Renal cortical epithelial cell (primary cell): ENCODE results near the gene ATXN7. TPM values are rescaled to one million over a fixed set of nuclear protein-coding genes. Genes with fewer than 3 reads are reported as not detected.

Source experiments
- DNase-seq: peaks from one replicate; pipeline ENCODE4 v3.0.0-alpha.2; 2011; ENCODE audit warnings: low read depth
- total RNA-seq: library from RNA; depleted of rRNA; stranded (reverse); fragments of >200 nt; gene quantifications from 2 replicates; pipeline ENCODE4 v1.2.3, GENCODE V29; 2014

The ATXN7 gene
- total RNA-seq, 1 donor from 2014 or later = 14.5 TPM

GRCh38 chr3:63933459-63933858 is 69.8 kb downstream of the ATXN7 start:
- no peak for DNase-seq

- no peak for DNase-seq
Measured at GRCh38 chr3:63934041-63934866, 70.6 kb downstream of the ATXN7 start.

GRCh38 chr3:63936925-63937324 is 73.3 kb downstream of the ATXN7 start:
- DNase-seq = no peak

GRCh38 chr3:63937661-63938651 is 74.3 kb downstream of the ATXN7 start:
- peak; percentile 77 for DNase-seq

- peak; percentile 33 for DNase-seq
Measured at GRCh38 chr3:63940389-63940757, 76.7 kb downstream of the ATXN7 start.

GRCh38 chr3:63942528-63942927 is 78.9 kb downstream of the ATXN7 start:
- no peak for DNase-seq

- DNase-seq = no peak
Measured at GRCh38 chr3:63943678-63944077, 80.0 kb downstream of the ATXN7 start.

GRCh38 chr3:63945558-63946096 is 82.0 kb downstream of the ATXN7 start:
- DNase-seq = no peak

- DNase-seq = no peak
Measured at GRCh38 chr3:63946753-63947152, 83.1 kb downstream of the ATXN7 start.

GRCh38 chr3:63947594-63947993 is 83.9 kb downstream of the ATXN7 start:
- DNase-seq = no peak

GRCh38 chr3:63949005-63949404 is 85.3 kb downstream of the ATXN7 start:
- no peak for DNase-seq

GRCh38 chr3:63950698-63951097 is 87.0 kb downstream of the ATXN7 start:
- no peak for DNase-seq

- DNase-seq = no peak
Measured at GRCh38 chr3:63951492-63952247, 88.0 kb downstream of the ATXN7 start.

- DNase-seq = no peak
Measured at GRCh38 chr3:63952248-63952594, 88.6 kb downstream of the ATXN7 start.

GRCh38 chr3:63954182-63954581 is 90.5 kb downstream of the ATXN7 start:
- DNase-seq = no peak

GRCh38 chr3:63955036-63955650 is 91.5 kb downstream of the ATXN7 start:
- no peak for DNase-seq

GRCh38 chr3:63955830-63956545 is 92.3 kb downstream of the ATXN7 start:
- DNase-seq = peak; percentile 89

GRCh38 chr3:63959146-63959545 is 95.5 kb downstream of the ATXN7 start:
- no peak for DNase-seq

- peak; percentile 81 for DNase-seq
Measured at GRCh38 chr3:63960048-63960711, 96.5 kb downstream of the ATXN7 start.

- DNase-seq = peak; percentile 77
Measured at GRCh38 chr3:63961891-63962290, 98.2 kb downstream of the ATXN7 start.
